ENCODE measurements around the gene BOD1L1.
"Not testable (repeated sequence)": the region's sequence is repeated elsewhere in the genome, so short reads cannot be mapped to it uniquely, and the experiment has no call there.

Gene BOD1L1

GRCh38 chr4:13618212-13618806 is 9.2 kb downstream of the BOD1L1 start:
- no peak for DNase-seq

GRCh38 chr4:13617801-13618200 is 9.7 kb downstream of the BOD1L1 start:
- DNase-seq, result no peak

GRCh38 chr4:13616597-13616996 is 10.9 kb downstream of the BOD1L1 start:
- no peak for DNase-seq

- DNase-seq, result peak; percentile 48
These were observed 12.4 kb downstream of the BOD1L1 start for GRCh38 chr4:13615161-13615560.

- no peak for DNase-seq
These were observed 15.0 kb downstream of the BOD1L1 start for GRCh38 chr4:13612569-13612968.

GRCh38 chr4:13611283-13611842 is 16.2 kb downstream of the BOD1L1 start:
- peak; percentile 21 for DNase-seq

GRCh38 chr4:13605330-13605729 is 22.2 kb downstream of the BOD1L1 start:
- DNase-seq, result no peak

GRCh38 chr4:13601848-13602247 is 25.7 kb downstream of the BOD1L1 start:
- DNase-seq, result no peak

GRCh38 chr4:13601048-13601447 is 26.5 kb downstream of the BOD1L1 start:
- DNase-seq, result no peak

- no peak for DNase-seq
These were observed 28.4 kb downstream of the BOD1L1 start for GRCh38 chr4:13599159-13599558.

- no peak for DNase-seq
These were observed 29.9 kb downstream of the BOD1L1 start for GRCh38 chr4:13597604-13598003.

GRCh38 chr4:13597141-13597540 is 30.4 kb downstream of the BOD1L1 start:
- DNase-seq, result no peak

- no peak for DNase-seq
These were observed 35.3 kb downstream of the BOD1L1 start for GRCh38 chr4:13592220-13592619.

GRCh38 chr4:13590766-13591165 is 36.8 kb downstream of the BOD1L1 start:
- no peak for DNase-seq

GRCh38 chr4:13588954-13589353 is 38.6 kb downstream of the BOD1L1 start:
- no peak for DNase-seq

- no peak for DNase-seq
These were observed 43.0 kb downstream of the BOD1L1 start for GRCh38 chr4:13584481-13584880.

GRCh38 chr4:13580036-13580435 is 47.5 kb downstream of the BOD1L1 start:
- DNase-seq, result no peak

GRCh38 chr4:13577660-13578059 is 49.9 kb downstream of the BOD1L1 start:
- DNase-seq, result no peak

GRCh38 chr4:13570916-13571315 is 56.6 kb downstream of the BOD1L1 start:
- no peak for DNase-seq

GRCh38 chr4:13567125-13567524 is 60.4 kb downstream of the BOD1L1 start:
- no peak for DNase-seq

GRCh38 chr4:13562876-13563275 is 64.6 kb downstream of the BOD1L1 start:
- no peak for DNase-seq

- no peak for DNase-seq
These were observed 65.9 kb downstream of the BOD1L1 start for GRCh38 chr4:13561673-13562072.

GRCh38 chr4:13560111-13560510 is 67.4 kb downstream of the BOD1L1 start:
- not testable (repeated sequence) for DNase-seq

GRCh38 chr4:13559413-13559812 is 68.1 kb downstream of the BOD1L1 start:
- no peak for DNase-seq

- no peak for DNase-seq
These were observed 68.6 kb downstream of the BOD1L1 start for GRCh38 chr4:13558881-13559280.
